Camera-type eye (tissue), 1 donor: ENCODE measurements around the gene LPGAT1. TPM values are rescaled to one million over a fixed set of nuclear protein-coding genes. Genes with fewer than 3 reads are reported as not detected.

Experiments used
- total RNA-seq: library from RNA; depleted of rRNA; stranded (reverse); fragments of >200 nt; gene quantifications from one replicate; pipeline ENCODE4 v1.2.3, GENCODE V29; 2014

The LPGAT1 gene, protein sequence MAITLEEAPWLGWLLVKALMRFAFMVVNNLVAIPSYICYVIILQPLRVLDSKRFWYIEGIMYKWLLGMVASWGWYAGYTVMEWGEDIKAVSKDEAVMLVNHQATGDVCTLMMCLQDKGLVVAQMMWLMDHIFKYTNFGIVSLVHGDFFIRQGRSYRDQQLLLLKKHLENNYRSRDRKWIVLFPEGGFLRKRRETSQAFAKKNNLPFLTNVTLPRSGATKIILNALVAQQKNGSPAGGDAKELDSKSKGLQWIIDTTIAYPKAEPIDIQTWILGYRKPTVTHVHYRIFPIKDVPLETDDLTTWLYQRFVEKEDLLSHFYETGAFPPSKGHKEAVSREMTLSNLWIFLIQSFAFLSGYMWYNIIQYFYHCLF
- 85.2 TPM for total RNA-seq

DNA sequence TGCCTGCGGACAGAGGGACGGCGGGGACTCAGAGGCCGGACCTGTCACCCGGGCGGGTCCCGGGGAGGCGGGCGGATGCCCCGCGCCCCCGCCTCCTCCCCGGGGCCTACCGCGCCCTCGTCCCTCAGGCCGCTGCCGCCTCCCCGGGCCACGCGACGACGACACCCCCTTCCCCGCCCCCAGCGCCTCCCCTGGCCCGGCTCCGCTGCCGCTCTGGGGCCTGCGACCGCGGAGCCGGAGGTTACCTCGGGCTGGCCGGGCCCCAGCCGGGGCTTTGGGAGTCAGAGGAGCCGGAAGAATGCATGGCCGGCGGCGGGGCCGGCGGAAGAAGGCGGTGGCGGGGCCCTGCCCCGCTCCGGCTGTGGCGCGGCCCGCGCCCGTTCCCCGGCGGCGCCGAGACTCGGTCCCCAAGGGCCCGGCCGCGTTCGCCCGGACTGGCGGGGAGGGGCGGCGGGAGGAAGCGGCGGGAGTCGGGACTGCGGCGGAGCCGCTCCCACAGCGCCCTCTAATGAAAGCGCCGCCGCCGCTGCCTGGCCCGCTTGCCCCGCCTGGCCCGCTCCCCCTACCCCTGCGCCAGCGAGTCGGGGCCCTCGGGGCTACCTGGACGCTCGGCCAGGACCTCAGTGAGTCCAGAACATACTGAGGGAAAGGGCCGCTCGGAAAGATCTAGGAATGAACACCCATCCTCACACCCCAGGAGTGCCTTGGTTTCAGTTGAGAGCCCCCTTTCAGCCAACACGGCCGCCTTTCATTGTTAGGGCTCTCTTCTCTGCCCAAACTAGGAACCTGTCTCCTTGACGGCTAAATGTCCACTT is at the start of gene LPGAT1:
LPGAT1 (minus strand) TSS at position 436 of the 815 bp plus-strand sequence. CDS start 1,467 bp downstream, outside the sequence.

Other genes starting within 250 kb of the LPGAT1 start
- gene NEK2, start 155.1 kb downstream of the LPGAT1 start, total RNA-seq = 13.8 TPM
- gene INTS7, start 204.8 kb upstream of the LPGAT1 start, total RNA-seq = 28.9 TPM
- 7.7 TPM for gene DTL, start 205.0 kb upstream of the LPGAT1 start, total RNA-seq